OCI-LY3 (cell line): ENCODE results near the gene PACSIN2.
A peak's percentile ranks its signal among the peaks of the same experiment; 100 is the strongest.

ENCODE experiments used
- H2AFZ ChIP-seq: fragments of 200-600, 300-600 bp; shearing (Covaris generic); 2 replicates; pipeline ENCODE4 v1.6.0; 2014; ENCODE audit warnings: antibody characterized with exemption, low read depth, low read length
- H3K27ac ChIP-seq: fragments of 200-600, 300-600 bp; sonication (generic); 2 replicates; pipeline ENCODE4 v1.5.1; 2014; ENCODE audit warnings: mild to moderate bottlenecking, low read length, moderate library complexity, mixed read lengths
- H3K27me3 ChIP-seq: fragments of 200-600, 300-600 bp; sonication (generic); 2 replicates; pipeline ENCODE4 v1.6.1; 2014; ENCODE audit warnings: low read depth, low read length, mixed read lengths
- H3K36me3 ChIP-seq: fragments of 200-600, 300-600 bp; sonication (generic); replicated peaks from 2 replicates; pipeline ENCODE3; 2014; ENCODE audit warnings: low read depth, low read length, mixed read lengths
- H3K4me1 ChIP-seq: fragments of 300-600, 200-600 bp; sonication (generic); 2 replicates; pipeline ENCODE4 v1.6.1; 2014; ENCODE audit warnings: low read length, mixed read lengths
- H3K4me2 ChIP-seq: fragments of 200-600, 300-600 bp; sonication (generic); 2 replicates; pipeline ENCODE4 v1.6.1; 2014; ENCODE audit warnings: low read length, mixed read lengths
- H3K4me3 ChIP-seq: fragments of 300-600, 200-600 bp; sonication (generic); 2 replicates; pipeline ENCODE4 v1.5.1; 2014; ENCODE audit warnings: antibody characterized with exemption, mild to moderate bottlenecking, low read length, moderate library complexity
- H3K79me2 ChIP-seq: fragments of 300-600, 200-600 bp; shearing (Covaris generic); 2 replicates; pipeline ENCODE4 v1.6.1; 2014; ENCODE audit warnings: mild to moderate bottlenecking, low read length, mixed read lengths
- H3K9ac ChIP-seq: fragments of 300-600, 200-600 bp; shearing (Covaris generic); 2 replicates; pipeline ENCODE4 v1.6.0; 2014; ENCODE audit warnings: mild to moderate bottlenecking, low read length, moderate library complexity
- H3K9me3 ChIP-seq: fragments of 200-600, 300-600 bp; shearing (Covaris generic); 2 replicates; pipeline ENCODE4 v1.6.1; 2014; ENCODE audit warnings: low read length, mixed read lengths; ENCODE audit not compliant: insufficient read depth
- H4K20me1 ChIP-seq: fragments of 200-600, 300-600 bp; sonication (generic); 2 replicates; pipeline ENCODE4 v1.6.1; 2016; ENCODE audit warnings: low read length, mixed read lengths; ENCODE audit not compliant: insufficient read depth
- CTCF ChIP-seq: fragments of 200-600, 300-600 bp; sonication (generic); IDR thresholded peaks from 2 replicates; pipeline ENCODE4 v1.5.1; 2014; ENCODE audit warnings: antibody characterized with exemption, low read length, low read depth
- EZH2phosphoT487 ChIP-seq: fragments of 200-600 bp; shearing (Covaris generic); IDR thresholded peaks from 2 replicates; pipeline ENCODE4 v1.6.1; 2018; ENCODE audit warnings: antibody characterized with exemption, mixed run types, low read depth

PACSIN2 gene

GRCh38 chr22:42930810-42931420 lies 84.0 kb downstream of the PACSIN2 start:
- Histone ChIP-seq H3K4me1 (peaks cover 77% of the 10 kb centered on the region), H3K4me3 (peak overlapping the region; percentile 64), H3K9ac (peak overlapping the region; percentile 74)

GRCh38 chr22:42929838-42930155 lies 85.2 kb downstream of the PACSIN2 start:
- H3K79me2 ChIP-seq = peaks cover 75% of the 10 kb centered on the region
- 0 out of 2 replicates have a peak, but pooled peaks cover 7% of the 10 kb centered on the region for H4K20me1 ChIP-seq
- no peaks in the 10 kb centered on the region for H3K9me3 ChIP-seq
- H3K4me3 ChIP-seq = peak overlapping the region; percentile 34
- H3K27me3 ChIP-seq = no peaks in the 10 kb centered on the region
- H3K27ac ChIP-seq = peak overlapping the region; percentile 6; the same call in 1 of the 2 replicates
- H2AFZ ChIP-seq = no peak overlapping the region
- no peaks in the 10 kb centered on the region for H3K36me3 ChIP-seq
- H3K9ac ChIP-seq = 0 out of 2 replicates have a peak overlapping the region, but pooled peaks have one; percentile 17
- peak overlapping the region; percentile 80 for H3K4me2 ChIP-seq
- no peak for TF ChIP-seq CTCF
- TF ChIP-seq EZH2phosphoT487 = no peak
- H3K4me1 ChIP-seq = peaks cover 70% of the 10 kb centered on the region

More at GRCh38 chr22:42930810-42931420, 84.0 kb downstream of the PACSIN2 start:
- TF ChIP-seq EZH2phosphoT487 = no peak
- TF ChIP-seq CTCF = peak; percentile 27; the same call in 1 of the 2 replicates
- H3K79me2 ChIP-seq = peaks cover 80% of the 10 kb centered on the region
- no peaks in the 10 kb centered on the region for H3K9me3 ChIP-seq
- peak overlapping the region; percentile 80 for H3K4me2 ChIP-seq
- H4K20me1 ChIP-seq = 0 out of 2 replicates have a peak, but pooled peaks cover 7% of the 10 kb centered on the region
- H3K27me3 ChIP-seq = no peaks in the 10 kb centered on the region
- peak overlapping the region; percentile 93 for H3K27ac ChIP-seq
- no peak overlapping the region for H2AFZ ChIP-seq
- no peaks in the 10 kb centered on the region for H3K36me3 ChIP-seq

DNA sequence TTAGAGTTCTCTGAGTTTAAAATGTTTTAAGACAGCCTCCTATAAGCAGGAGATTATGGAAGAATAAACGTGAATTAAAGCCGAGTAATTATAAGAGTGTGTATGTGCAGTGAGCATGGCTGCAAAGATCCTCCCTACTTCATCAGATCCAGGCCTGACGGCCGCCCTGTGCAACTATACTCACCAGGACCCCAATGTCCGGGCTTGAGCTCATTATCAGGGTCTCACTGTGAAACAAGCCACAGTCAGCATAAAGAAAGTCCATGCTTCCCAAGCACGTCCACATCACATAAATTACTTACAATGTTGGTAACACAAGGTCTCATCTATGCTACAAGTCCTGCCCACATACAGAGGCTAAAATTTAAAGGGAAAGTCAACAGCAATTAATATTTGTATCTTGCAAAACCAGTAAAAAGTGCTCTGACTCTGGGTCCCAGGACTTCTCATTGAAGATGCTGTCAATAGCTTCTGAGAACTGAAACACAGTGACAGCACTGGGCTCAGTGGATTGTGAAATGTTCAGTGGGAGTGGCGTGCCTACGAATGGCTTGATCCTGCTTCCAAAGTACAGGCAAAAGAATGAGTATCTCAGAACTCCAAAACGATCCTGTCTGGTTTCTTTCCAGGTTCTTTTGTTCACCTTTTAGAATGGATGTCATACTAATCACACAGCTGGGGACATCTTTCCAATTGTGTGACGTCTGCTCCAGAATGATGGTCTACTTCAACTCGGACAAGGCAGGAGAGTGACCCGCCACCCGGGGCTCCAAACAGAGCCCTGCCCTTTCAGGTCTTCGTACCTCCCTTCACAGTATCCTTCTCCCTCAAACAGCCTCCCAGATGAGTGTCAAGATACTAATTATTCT lies 85.7 kb downstream of the PACSIN2 start:
- peak overlapping the region; percentile 6; the same call in 1 of the 2 replicates for H3K27ac ChIP-seq
- TF ChIP-seq CTCF (no peak), EZH2phosphoT487 (no peak)
- no peaks in the 10 kb centered on the region for H3K9me3 ChIP-seq
- H3K4me2 ChIP-seq = peak overlapping the region; percentile 80
- H3K4me3 ChIP-seq = peak overlapping the region; percentile 34
- H2AFZ ChIP-seq = no peak overlapping the region
- H4K20me1 ChIP-seq = 0 out of 2 replicates have a peak, but pooled peaks cover 7% of the 10 kb centered on the region
- peaks cover 64% of the 10 kb centered on the region for H3K4me1 ChIP-seq
- H3K79me2 ChIP-seq = peaks cover 73% of the 10 kb centered on the region
- H3K9ac ChIP-seq = peak overlapping the region; percentile 17
- H3K36me3 ChIP-seq = no peaks in the 10 kb centered on the region
- no peaks in the 10 kb centered on the region for H3K27me3 ChIP-seq

DNA sequence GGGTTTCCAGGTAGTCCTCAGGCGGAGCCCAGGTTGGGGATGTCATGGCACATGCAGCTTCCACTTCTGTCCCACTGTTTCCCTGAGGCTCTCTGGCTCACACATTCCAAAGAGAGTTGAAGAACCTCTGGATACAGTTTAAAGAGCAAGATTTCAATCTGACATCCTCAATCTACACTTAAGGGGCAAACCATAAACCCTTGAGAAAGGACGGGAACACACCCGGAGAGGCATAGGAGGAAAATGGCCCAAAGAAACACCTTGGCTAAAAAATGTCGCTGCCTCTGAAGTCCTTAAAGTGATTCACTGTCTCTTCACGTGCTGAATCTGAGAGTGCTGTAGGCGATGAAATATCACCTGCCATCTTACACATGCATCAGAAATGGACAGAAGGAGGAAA lies 87.0 kb downstream of the PACSIN2 start:
- Histone ChIP-seq H4K20me1 (0 out of 2 replicates have a peak, but pooled peaks cover 7% of the 10 kb centered on the region), H3K4me3 (0 out of 2 replicates have a peak overlapping the region, but pooled peaks have one; percentile 34), H3K4me2 (peak overlapping the region; percentile 80), H3K4me1 (peaks cover 64% of the 10 kb centered on the region), H3K27me3 (no peaks in the 10 kb centered on the region), H3K27ac (no peak overlapping the region), H2AFZ (no peak overlapping the region), H3K36me3 (no peaks in the 10 kb centered on the region), H3K9me3 (no peaks in the 10 kb centered on the region), H3K9ac (no peak overlapping the region), H3K79me2 (peaks cover 62% of the 10 kb centered on the region)
- TF ChIP-seq EZH2phosphoT487 (no peak), CTCF (no peak)
